Subcutaneous abdominal adipose tissue (tissue), 5 donors: Measurements from ENCODE around the gene TIMP1.
A peak's percentile ranks its signal among the peaks of the same experiment; 100 is the strongest.

ENCODE experiments used
- H3K27ac ChIP-seq: one replicate; pipeline ENCODE4 v1.7.0; 2013; ENCODE audit warnings: low read depth, mild to moderate bottlenecking, inconsistent platforms, low read length, moderate library complexity
- H3K27me3 ChIP-seq, 5 donors: one replicate each; pipeline ENCODE4 v1.7.0; 2013; ENCODE audit warnings: low read length in 5 of 5, inconsistent platforms in 1 of 5; ENCODE audit not compliant: control insufficient read depth in 5 of 5, insufficient read depth in 4 of 5
- H3K36me3 ChIP-seq, 5 donors: one replicate each; pipeline ENCODE4 v1.7.0; 2013; ENCODE audit warnings: low read length in 5 of 5; ENCODE audit not compliant: control insufficient read depth in 5 of 5, insufficient read depth in 5 of 5
- H3K4me1 ChIP-seq, 5 donors: one replicate each; pipeline ENCODE4 v1.7.0; 2013; ENCODE audit warnings: low read length in 5 of 5, mild to moderate bottlenecking in 3 of 5, moderate library complexity in 1 of 5; ENCODE audit not compliant: control insufficient read depth in 5 of 5, insufficient read depth in 5 of 5
- H3K4me3 ChIP-seq, 5 donors: one replicate each; pipeline ENCODE4 v1.7.0; 2013; ENCODE audit warnings: low read length in 5 of 5, low read depth in 1 of 5
- H3K9ac ChIP-seq, 5 donors: one replicate each; pipeline ENCODE4 v1.7.0; 2013; ENCODE audit warnings: low read length in 5 of 5, mild to moderate bottlenecking in 4 of 5, moderate library complexity in 3 of 5
- H3K9me3 ChIP-seq, 5 donors: one replicate each; pipeline ENCODE4 v1.7.0; 2013; ENCODE audit warnings: low read length in 5 of 5; ENCODE audit not compliant: control insufficient read depth in 5 of 5
- donor health status: healthy.
- donor health status: healthy.
- donor health status: healthy.
- donor health status: healthy.
- donor health status: healthy.

The TIMP1 gene

GRCh38 chrX:47629419-47630200 lies 47.4 kb downstream of the TIMP1 start, which contains the start of gene CFP:
CFP (minus strand) TSS chrX:47629930; CDS start chrX:47629844, 86 bp downstream.
- Histone ChIP-seq H3K4me3 (peak within 1 kb of the TSS in 1 of 5 donors; percentile 15), H3K9me3 (no peaks in the 10 kb centered on the region), H3K36me3 (peaks cover 0 to 4% (median 2%) of the 10 kb centered on the region in 5 donors), H3K9ac (no peak within 1 kb of the TSS), H3K27me3 (peaks cover 0 to 13% (median 4%) of the 10 kb centered on the region in 5 donors), H3K4me1 (peaks cover 0 to 9% (median 3%) of the 10 kb centered on the region in 5 donors), H3K27ac (no peak within 1 kb of the TSS)

DNA sequence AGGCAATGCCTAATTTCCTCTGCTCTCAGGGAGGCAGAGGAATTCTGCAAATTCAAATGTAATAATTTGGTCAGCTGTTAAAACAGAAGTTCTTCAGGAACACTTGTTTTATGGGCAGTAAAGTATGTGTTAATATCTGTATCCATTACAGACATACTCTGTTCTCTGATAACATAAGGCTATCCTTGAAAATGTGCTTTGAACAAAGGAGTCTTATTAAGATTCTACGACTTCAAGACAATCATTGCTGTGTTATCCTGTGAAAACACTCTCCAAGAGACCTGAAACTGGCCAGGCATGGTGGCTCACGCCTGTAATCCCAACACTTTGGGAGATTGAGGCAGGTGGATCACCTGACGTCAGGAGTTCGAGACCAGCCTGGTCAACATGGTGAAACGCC lies 49.4 kb downstream of the TIMP1 start:
- H3K4me1 ChIP-seq = peaks cover 0 to 9% (median 3%) of the 10 kb centered on the region in 5 donors
- peaks cover 0 to 16% (median 12%) of the 10 kb centered on the region in 5 donors for H3K36me3 ChIP-seq
- H3K9ac ChIP-seq = no peak overlapping the region
- H3K4me3 ChIP-seq = no peak overlapping the region
- H3K27me3 ChIP-seq = peaks cover 0 to 8% (median 4%) of the 10 kb centered on the region in 5 donors
- H3K9me3 ChIP-seq = no peaks in the 10 kb centered on the region
- no peak overlapping the region for H3K27ac ChIP-seq

GRCh38 chrX:47632666-47633065 lies 50.4 kb downstream of the TIMP1 start:
- Histone ChIP-seq H3K9ac (no peak overlapping the region), H3K36me3 (peaks cover 0 to 26% (median 15%) of the 10 kb centered on the region in 5 donors), H3K4me1 (peaks cover 0 to 9% (median 3%) of the 10 kb centered on the region in 5 donors), H3K27me3 (peaks cover 0 to 8% (median 0%) of the 10 kb centered on the region in 5 donors), H3K9me3 (no peaks in the 10 kb centered on the region), H3K27ac (no peak overlapping the region), H3K4me3 (no peak overlapping the region)

- no peaks in the 10 kb centered on the region for H3K27me3 ChIP-seq
- H3K4me3 ChIP-seq = no peak overlapping the region
- peaks cover 0 to 38% (median 25%) of the 10 kb centered on the region in 5 donors for H3K36me3 ChIP-seq
- H3K27ac ChIP-seq = no peak overlapping the region
- peaks cover 0 to 9% (median 3%) of the 10 kb centered on the region in 5 donors for H3K4me1 ChIP-seq
- H3K9me3 ChIP-seq = peaks cover 0 to 7% (median 2%) of the 10 kb centered on the region in 5 donors
- H3K9ac ChIP-seq = no peak overlapping the region
Observed at GRCh38 chrX:47633689-47634590, 51.7 kb downstream of the TIMP1 start.

DNA sequence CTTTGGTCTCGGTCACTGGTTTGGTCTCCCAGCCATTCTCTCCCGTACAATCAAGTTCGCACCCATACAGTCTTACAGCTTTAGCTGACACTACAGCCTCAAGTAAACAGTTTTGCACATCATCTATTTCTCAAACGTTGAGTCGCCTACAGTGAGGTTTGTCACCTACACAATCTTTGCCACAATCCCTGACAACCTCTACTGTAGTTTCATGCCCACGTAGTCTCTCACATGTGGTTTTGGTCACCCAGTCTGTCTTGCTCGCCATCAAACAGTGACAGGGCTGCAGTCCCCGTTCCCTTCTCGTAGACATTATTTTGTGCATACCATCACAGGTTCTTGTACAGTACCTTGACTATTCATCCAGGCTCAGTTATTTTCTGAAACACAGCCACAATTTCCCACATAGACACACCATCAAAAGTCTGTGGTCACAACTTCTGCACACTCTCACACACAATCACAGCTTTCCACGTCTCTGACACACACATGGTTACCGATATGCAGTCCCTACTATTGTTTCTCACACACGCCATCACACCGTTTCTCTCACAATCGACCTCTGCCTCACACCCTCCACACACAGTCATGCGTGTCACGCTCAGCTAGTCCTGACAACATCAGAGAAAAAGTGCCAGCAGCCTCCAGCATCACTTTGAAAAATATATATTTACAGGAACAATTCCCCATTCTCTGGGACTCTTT lies 52.8 kb downstream of the TIMP1 start:
- Histone ChIP-seq H3K4me1 (peaks cover 0 to 4% (median under 1%) of the 10 kb centered on the region in 5 donors), H3K9ac (no peak overlapping the region), H3K4me3 (no peak overlapping the region), H3K27me3 (peaks cover 0 to 2% (median 0%) of the 10 kb centered on the region in 5 donors), H3K9me3 (peaks cover 0 to 17% (median 7%) of the 10 kb centered on the region in 5 donors), H3K27ac (no peak overlapping the region), H3K36me3 (peaks cover 0 to 48% (median 33%) of the 10 kb centered on the region in 5 donors)
